DND-41 (cell line): ENCODE data around the gene NISCH.

Source experiments
- ATAC-seq: fragments of 200-7000 bp; cut with Tn5 transposase; 3 replicates; pipeline ENCODE4 v1.9.1; 2021; ENCODE audit warnings: low read depth; ENCODE audit not compliant: insufficient read depth
- DNase-seq: peaks from one replicate; pipeline ENCODE4 v3.0.0-alpha.2; 2020
- H2AFZ ChIP-seq: 2 replicates; pipeline ENCODE4 v1.6.0; 2012; ENCODE audit warnings: low read depth, low read length
- H3K27ac ChIP-seq: 2 replicates; pipeline ENCODE4 v1.5.1; 2012; ENCODE audit warnings: low read length, inconsistent platforms
- H3K27me3 ChIP-seq: fragments of 200-600 bp; sonication (generic); 2 replicates; pipeline ENCODE4 v1.6.0; 2012; ENCODE audit warnings: low read length, mild to moderate bottlenecking, inconsistent platforms; ENCODE audit not compliant: insufficient read depth, poor library complexity
- H3K36me3 ChIP-seq: 2 replicates; pipeline ENCODE4 v1.5.1; 2012; ENCODE audit warnings: low read length, inconsistent platforms; ENCODE audit not compliant: insufficient read depth
- H3K4me1 ChIP-seq: 2 replicates; pipeline ENCODE4 v1.5.1; 2012; ENCODE audit warnings: mild to moderate bottlenecking, low read length; ENCODE audit not compliant: insufficient read depth
- H3K4me2 ChIP-seq: 2 replicates; pipeline ENCODE4 v1.6.0; 2012; ENCODE audit warnings: mild to moderate bottlenecking, moderate library complexity, low read length, inconsistent platforms; ENCODE audit not compliant: insufficient read depth
- H3K4me3 ChIP-seq, 2 experiments: fragments of 200-600 bp in 1 of 2; shearing (Covaris generic) in 1 of 2; 2 replicates each; pipeline ENCODE4 v1.5.1; 2012 to 2016; ENCODE audit warnings: inconsistent platforms in 2 of 2, low read length in 2 of 2, mild to moderate bottlenecking in 2 of 2, low read depth in 1 of 2, moderate library complexity in 1 of 2
- H3K79me2 ChIP-seq: 2 replicates; pipeline ENCODE4 v1.6.0; 2012; ENCODE audit warnings: low read length, inconsistent platforms; ENCODE audit not compliant: insufficient read depth
- H3K9ac ChIP-seq: 2 replicates; pipeline ENCODE4 v1.6.0; 2012; ENCODE audit warnings: low read depth, mild to moderate bottlenecking, inconsistent platforms, low read length, moderate library complexity
- H3K9me3 ChIP-seq: 2 replicates; pipeline ENCODE4 v1.5.1; 2012; ENCODE audit warnings: low read length, moderate library complexity, mild to moderate bottlenecking, inconsistent platforms; ENCODE audit not compliant: insufficient read depth, severe bottlenecking
- H4K20me1 ChIP-seq: 2 replicates; pipeline ENCODE4 v1.6.0; 2012; ENCODE audit warnings: low read length; ENCODE audit not compliant: insufficient read depth
- CTCF ChIP-seq: IDR thresholded peaks from 2 replicates; pipeline ENCODE4 v1.5.1; 2012; ENCODE audit warnings: borderline replicate concordance, low read length, moderate library complexity, mild to moderate bottlenecking; ENCODE audit not compliant: poor library complexity, severe bottlenecking; ENCODE audit errors: extremely low read depth
- EZH2 ChIP-seq: IDR thresholded peaks from 3 replicates; pipeline ENCODE4 v1.6.1; 2012; ENCODE audit warnings: borderline replicate concordance, low read depth, mild to moderate bottlenecking, moderate library complexity, low read length, inconsistent platforms; ENCODE audit not compliant: severe bottlenecking

The NISCH gene

GRCh38 chr3:52433996-52434479, 21.4 kb upstream of the NISCH start:
- no peak overlapping the region for H3K9ac ChIP-seq
- no peak for TF ChIP-seq CTCF
- no peaks in the 10 kb centered on the region for H3K36me3 ChIP-seq
- H4K20me1 ChIP-seq = no peaks in the 10 kb centered on the region
- H3K4me3 ChIP-seq = no peak overlapping the region
- ATAC-seq (no peak), DNase-seq (no peak)
- no peaks in the 10 kb centered on the region for H3K79me2 ChIP-seq
- peaks cover 3% of the 10 kb centered on the region for H3K27me3 ChIP-seq
- no peaks in the 10 kb centered on the region for H3K4me1 ChIP-seq
- H3K27ac ChIP-seq = no peak overlapping the region
- no peak overlapping the region for H2AFZ ChIP-seq
- H3K4me2 ChIP-seq = no peak overlapping the region
- no peaks in the 10 kb centered on the region for H3K9me3 ChIP-seq

- Histone ChIP-seq H3K4me3 (no peak overlapping the region), H4K20me1 (no peaks in the 10 kb centered on the region), H3K27ac (no peak overlapping the region), H3K36me3 (no peaks in the 10 kb centered on the region), H3K27me3 (peaks cover 3% of the 10 kb centered on the region), H3K4me2 (no peak overlapping the region), H3K9ac (no peak overlapping the region), H3K79me2 (no peaks in the 10 kb centered on the region), H3K4me1 (no peaks in the 10 kb centered on the region), H2AFZ (no peak overlapping the region), H3K9me3 (no peaks in the 10 kb centered on the region)
- no peak for TF ChIP-seq CTCF
- TF ChIP-seq EZH2 = no peak
- no peak for ATAC-seq
- DNase-seq = no peak
Observed at GRCh38 chr3:52434491-52435115, 20.8 kb upstream of the NISCH start.

- TF ChIP-seq CTCF = no peak
- TF ChIP-seq EZH2 = no peak
- Histone ChIP-seq H3K9me3 (no peaks in the 10 kb centered on the region), H3K79me2 (no peaks in the 10 kb centered on the region), H3K4me1 (no peaks in the 10 kb centered on the region), H4K20me1 (no peaks in the 10 kb centered on the region), H2AFZ (no peak overlapping the region), H3K9ac (no peak overlapping the region), H3K27me3 (peaks cover 3% of the 10 kb centered on the region), H3K4me2 (no peak overlapping the region), H3K4me3 (no peak overlapping the region), H3K27ac (no peak overlapping the region), H3K36me3 (no peaks in the 10 kb centered on the region)
- DNase-seq (no peak), ATAC-seq (no peak)
Observed at GRCh38 chr3:52435246-52436101, 19.9 kb upstream of the NISCH start.
